ENCODE results near the gene CBFB. TPM values are rescaled to one million over a fixed set of nuclear protein-coding genes. Genes with fewer than 3 reads are reported as not detected.

Gene CBFB
- total RNA-seq, 6 experiments from 2014 or later, result 7.9 to 23.3 (median 18.9) TPM

DNA sequence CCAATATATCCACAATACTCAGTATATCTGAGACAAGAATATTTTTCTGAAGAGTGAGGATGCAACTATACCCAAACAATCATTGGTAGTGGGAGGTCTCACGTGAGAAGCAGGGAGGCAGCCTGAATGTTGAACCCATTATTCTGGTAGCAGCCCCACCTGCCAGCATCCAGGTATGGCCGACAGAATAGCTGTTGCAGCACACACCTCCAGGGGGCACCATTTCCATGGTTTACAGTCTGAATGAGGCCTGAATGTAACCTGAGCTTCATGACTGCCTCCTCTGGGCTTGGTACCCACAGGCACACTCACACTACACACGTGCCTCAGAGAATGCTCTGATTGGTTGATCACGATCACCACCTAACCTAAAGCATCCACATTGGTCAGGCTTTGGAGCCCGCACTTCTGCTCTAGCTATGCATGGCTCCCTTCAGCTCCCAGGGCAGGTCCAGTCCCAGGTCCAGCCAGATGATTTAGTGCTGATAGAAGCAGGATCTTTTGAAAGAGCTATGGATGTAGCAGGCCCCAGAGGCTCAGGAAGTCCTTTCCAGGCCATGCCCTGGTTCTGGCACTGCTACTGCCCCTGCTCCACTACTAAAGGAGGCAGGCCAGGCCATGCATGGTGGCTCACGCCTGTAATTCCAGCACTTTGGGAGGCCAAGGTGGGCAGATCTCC lies 11.0 kb upstream of the CBFB start:
- ATAC-seq (peak; percentile 86 to 94 (median 93)), DNase-seq (peak; percentile 67 to 86 (median 83))
- TF ChIP-seq POLR2A (IDR thresholded peaks at IDR 0.05), result no peak
- peak; percentile 71 to 87 (median 85) for TF ChIP-seq CTCF (IDR thresholded peaks at IDR 0.05)
- Histone ChIP-seq H3K4me1 (peaks cover 0 to 11% (median 3%) of the 10 kb centered on the region in 4 donors), H3K27ac (no peak overlapping the region), H3K27me3 (no peaks in the 10 kb centered on the region), H3K9me3 (no peaks in the 10 kb centered on the region), H3K36me3 (no peaks in the 10 kb centered on the region), H3K4me3 (no peak overlapping the region)
- intact Hi-C loops (cut with DNase I), result loop anchor here (10.0 kb wide), 1 partner anchor 137 kb away; the partner anchor contains the start of genes B3GNT9 (in 2 of the 2), FBXL8 (in 2 of the 2) and TRADD (in 2 of the 2)
- WGBS (ENCODE audit: insufficient coverage, low coverage, low lambda C conversion rate, missing lambda C conversion rate), result 29% methylated on average over 3 of the region's 6 CpGs

- H3K36me3 ChIP-seq, result no peaks in the 10 kb centered on the region
- H3K4me3 ChIP-seq, result no peak overlapping the region
- H3K9me3 ChIP-seq, result no peaks in the 10 kb centered on the region
- peaks cover 0 to 2% (median 0%) of the 10 kb centered on the region in 4 donors for H3K4me1 ChIP-seq
- TF ChIP-seq CTCF (IDR thresholded peaks at IDR 0.05), result no peak
- TF ChIP-seq POLR2A (IDR thresholded peaks at IDR 0.05), result no peak
- DNase-seq (peak in 1 of 3 donors; percentile 16), ATAC-seq (no peak)
- 87% methylated on average over 6 of the region's 8 CpGs for WGBS (ENCODE audit: insufficient coverage, low coverage, low lambda C conversion rate, missing lambda C conversion rate)
- no peak overlapping the region for H3K27ac ChIP-seq
- intact Hi-C loops (cut with DNase I), result loop anchor here (10.0 kb wide), 1 partner anchor 136 kb away; the partner anchor contains the start of genes B3GNT9 (in 2 of the 2), FBXL8 (in 2 of the 2) and TRADD (in 2 of the 2)
- H3K27me3 ChIP-seq, result no peaks in the 10 kb centered on the region
Observed at GRCh38 chr16:67019171-67019570, 9.8 kb upstream of the CBFB start.

DNA sequence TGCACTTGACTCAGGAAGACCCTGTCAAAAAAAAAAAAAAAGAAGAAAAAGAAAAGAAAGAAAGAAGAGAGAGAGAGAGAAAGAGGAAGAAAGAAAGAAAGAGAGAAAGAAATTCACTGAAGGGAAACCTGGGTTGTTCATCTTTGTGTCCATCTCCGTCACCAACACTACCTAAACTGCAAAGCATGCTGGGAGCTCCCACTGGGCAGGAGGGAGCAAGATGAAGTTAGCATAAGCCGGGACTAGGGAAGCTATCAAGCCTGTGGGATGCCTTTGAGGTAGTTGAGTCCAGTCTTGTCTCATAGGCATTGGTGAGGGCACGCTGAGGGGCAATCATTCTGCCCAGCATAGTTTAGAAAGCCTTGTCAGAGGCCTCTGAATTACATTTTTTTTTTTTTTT lies 7.6 kb upstream of the CBFB start:
- intact Hi-C loops (cut with DNase I), result loop anchor here in 1 of 2 donors (10.0 kb wide), 1 partner anchor 83 kb away; the partner anchor contains the start of gene PHAF1
- Histone ChIP-seq H3K27me3 (no peaks in the 10 kb centered on the region), H3K27ac (no peak overlapping the region), H3K4me1 (no peaks in the 10 kb centered on the region), H3K4me3 (no peak overlapping the region), H3K9me3 (no peaks in the 10 kb centered on the region), H3K36me3 (no peaks in the 10 kb centered on the region)
- TF ChIP-seq CTCF (IDR thresholded peaks at IDR 0.05) (no peak), POLR2A (IDR thresholded peaks at IDR 0.05) (no peak)
- WGBS (ENCODE audit: insufficient coverage, low coverage, low lambda C conversion rate, missing lambda C conversion rate), result 85% methylated on average over 3 of the region's 3 CpGs
- DNase-seq (peak in 1 of 3 donors; percentile 13), ATAC-seq (no peak)

GRCh38 chr16:67022531-67023214 lies 6.3 kb upstream of the CBFB start:
- peak in 1 of 4 donors; percentile 58 for ATAC-seq

More at GRCh38 chr16:67022531-67023214, 6.3 kb upstream of the CBFB start:
- no peaks in the 10 kb centered on the region for H3K36me3 ChIP-seq
- intact Hi-C loops (cut with DNase I), result loop anchor here in 1 of 2 donors (10.0 kb wide), 1 partner anchor 82 kb away; the partner anchor contains the start of gene PHAF1
- H3K9me3 ChIP-seq, result no peaks in the 10 kb centered on the region
- 50% methylated on average over 4 of the region's 4 CpGs for WGBS (ENCODE audit: insufficient coverage, low coverage, low lambda C conversion rate, missing lambda C conversion rate)
- H3K4me1 ChIP-seq, result no peaks in the 10 kb centered on the region
- no peaks in the 10 kb centered on the region for H3K27me3 ChIP-seq
- H3K4me3 ChIP-seq, result no peak overlapping the region
- DNase-seq, result no peak
- TF ChIP-seq POLR2A (IDR thresholded peaks at IDR 0.05) (no peak), CTCF (IDR thresholded peaks at IDR 0.05) (no peak)
- no peak overlapping the region for H3K27ac ChIP-seq

Measured in right lobe of liver (tissue), 6 donors.